WERI-Rb-1 (cell line): Measurements from ENCODE around the gene SORCS2.

Experiments
- DNase-seq: peaks from one replicate; pipeline ENCODE4 v3.0.0-alpha.2; 2020
- H3K27ac ChIP-seq: fragments of 250-450 bp; sonication (Bioruptor Pico); 2 replicates; pipeline ENCODE4 v1.5.1; 2020; ENCODE audit warnings: mild to moderate bottlenecking, moderate library complexity
- H3K27me3 ChIP-seq: fragments of 250-450 bp; sonication (Bioruptor Pico); 2 replicates; pipeline ENCODE4 v1.5.1; 2021; ENCODE audit warnings: mild to moderate bottlenecking, low read depth, moderate library complexity; ENCODE audit not compliant: insufficient read depth, severe bottlenecking
- H3K36me3 ChIP-seq: fragments of 250-450 bp; sonication (Bioruptor Pico); 2 replicates; pipeline ENCODE4 v1.5.1; 2020; ENCODE audit warnings: mild to moderate bottlenecking, moderate library complexity
- H3K4me3 ChIP-seq: 2 replicates; pipeline ENCODE4 v1.5.1; 2011; ENCODE audit warnings: low read depth, mild to moderate bottlenecking, control low read depth, low read length
- H3K9me3 ChIP-seq: fragments of 250-450 bp; sonication (Bioruptor Pico); 2 replicates; pipeline ENCODE4 v1.5.1; 2021; ENCODE audit warnings: mild to moderate bottlenecking, moderate library complexity; ENCODE audit not compliant: severe bottlenecking
- TF ChIP-seq, protein P1 (sequence below): IDR thresholded peaks from 2 replicates; pipeline ENCODE4 v1.5.1; 2011; ENCODE audit warnings: low read depth, mild to moderate bottlenecking, control low read depth, inconsistent platforms, low read length

SORCS2 gene

DNA sequence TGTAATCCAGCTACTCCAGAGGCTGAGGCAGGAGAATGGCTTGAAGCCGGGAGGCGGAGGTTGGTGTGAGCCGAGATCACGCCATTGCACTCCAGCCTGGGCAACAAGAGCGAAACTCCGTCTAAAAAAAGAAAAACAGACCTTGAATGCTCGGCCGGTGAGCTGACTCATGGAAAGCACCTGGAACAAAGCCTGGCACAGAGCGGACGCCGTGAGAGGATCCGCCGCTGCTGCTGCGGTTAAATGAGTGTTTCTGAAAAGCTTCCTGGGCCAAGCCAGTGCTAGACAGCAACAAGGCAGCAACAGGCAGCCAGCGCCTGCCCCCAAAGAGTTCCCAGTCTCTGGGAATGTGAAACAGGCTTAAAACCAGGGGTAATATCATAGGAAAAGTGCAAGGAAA lies 560.9 kb downstream of the SORCS2 start:
- no peak for DNase-seq
- H3K9me3 ChIP-seq, result no peaks in the 10 kb centered on the region
- TF ChIP-seq, protein P1, sequence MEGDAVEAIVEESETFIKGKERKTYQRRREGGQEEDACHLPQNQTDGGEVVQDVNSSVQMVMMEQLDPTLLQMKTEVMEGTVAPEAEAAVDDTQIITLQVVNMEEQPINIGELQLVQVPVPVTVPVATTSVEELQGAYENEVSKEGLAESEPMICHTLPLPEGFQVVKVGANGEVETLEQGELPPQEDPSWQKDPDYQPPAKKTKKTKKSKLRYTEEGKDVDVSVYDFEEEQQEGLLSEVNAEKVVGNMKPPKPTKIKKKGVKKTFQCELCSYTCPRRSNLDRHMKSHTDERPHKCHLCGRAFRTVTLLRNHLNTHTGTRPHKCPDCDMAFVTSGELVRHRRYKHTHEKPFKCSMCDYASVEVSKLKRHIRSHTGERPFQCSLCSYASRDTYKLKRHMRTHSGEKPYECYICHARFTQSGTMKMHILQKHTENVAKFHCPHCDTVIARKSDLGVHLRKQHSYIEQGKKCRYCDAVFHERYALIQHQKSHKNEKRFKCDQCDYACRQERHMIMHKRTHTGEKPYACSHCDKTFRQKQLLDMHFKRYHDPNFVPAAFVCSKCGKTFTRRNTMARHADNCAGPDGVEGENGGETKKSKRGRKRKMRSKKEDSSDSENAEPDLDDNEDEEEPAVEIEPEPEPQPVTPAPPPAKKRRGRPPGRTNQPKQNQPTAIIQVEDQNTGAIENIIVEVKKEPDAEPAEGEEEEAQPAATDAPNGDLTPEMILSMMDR, result no peak
- no peaks in the 10 kb centered on the region for H3K27me3 ChIP-seq
- H3K27ac ChIP-seq, result no peak overlapping the region
- no peak overlapping the region for H3K4me3 ChIP-seq
- no peaks in the 10 kb centered on the region for H3K36me3 ChIP-seq

DNA sequence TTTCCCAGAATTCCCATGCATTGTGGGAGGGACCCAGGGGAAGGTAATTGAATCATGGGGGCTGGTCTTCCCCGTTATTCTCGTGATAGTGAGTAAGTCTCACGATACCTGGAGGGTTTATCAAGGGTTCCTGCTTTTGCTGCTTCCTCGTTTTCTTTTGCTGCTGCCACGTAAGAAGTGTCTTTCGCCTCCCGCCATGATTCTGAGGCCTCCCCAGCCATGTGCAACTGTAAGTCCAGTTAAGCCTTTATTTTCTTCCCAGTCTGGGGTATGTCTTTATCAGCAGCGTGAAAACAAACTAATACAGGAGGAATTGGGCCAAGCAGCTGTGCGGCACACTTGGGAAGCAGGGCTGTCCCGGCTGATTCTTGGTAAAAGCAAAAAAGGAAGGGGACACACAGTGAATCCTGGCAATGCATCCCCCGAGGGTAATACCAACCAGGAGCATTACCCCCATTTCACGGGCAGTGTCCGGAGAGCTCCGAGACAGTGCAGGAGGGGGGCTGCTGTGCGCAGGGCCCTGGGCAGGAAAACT lies 561.7 kb downstream of the SORCS2 start:
- Histone ChIP-seq H3K27ac (no peak overlapping the region), H3K27me3 (no peaks in the 10 kb centered on the region), H3K4me3 (no peak overlapping the region), H3K9me3 (no peaks in the 10 kb centered on the region), H3K36me3 (no peaks in the 10 kb centered on the region)
- TF ChIP-seq, protein P1, result no peak
- DNase-seq, result no peak

DNA sequence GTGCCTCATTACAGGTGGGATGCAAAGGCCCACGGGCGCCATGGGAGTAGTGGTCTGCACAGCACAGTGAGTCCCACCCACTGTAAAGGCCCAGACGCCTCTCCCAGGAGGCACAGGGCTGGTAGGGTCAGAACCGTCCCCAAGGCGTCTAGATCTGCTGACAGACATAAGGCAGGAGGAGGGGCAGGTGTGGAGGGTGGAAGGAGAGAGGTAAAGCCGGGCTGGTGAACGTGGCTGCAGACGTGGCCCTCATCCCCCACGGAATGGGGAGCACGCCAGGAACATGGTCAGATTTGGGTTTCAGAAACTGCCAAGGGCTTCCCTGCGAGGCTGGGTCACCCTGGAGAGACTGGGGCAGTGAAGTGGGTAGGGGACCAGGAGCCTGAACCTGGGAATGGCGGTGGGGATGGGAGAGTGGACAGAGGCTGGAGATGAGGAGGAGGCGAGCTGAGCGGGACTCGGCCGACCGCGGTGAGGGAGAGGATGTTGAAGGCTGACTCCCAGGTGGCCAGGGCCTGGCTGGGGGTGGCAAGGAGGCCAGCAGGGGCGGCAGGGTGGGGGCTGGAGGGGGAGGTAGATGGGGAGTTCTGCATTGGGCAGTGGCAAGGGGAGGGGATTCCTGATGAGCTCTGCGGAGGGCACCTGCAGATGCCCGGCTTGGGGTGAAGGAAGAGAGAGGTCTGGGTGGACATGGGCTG lies 562.4 kb downstream of the SORCS2 start:
- Histone ChIP-seq H3K4me3 (no peak overlapping the region), H3K27ac (no peak overlapping the region)
- TF ChIP-seq, protein P1, result no peak

DNA sequence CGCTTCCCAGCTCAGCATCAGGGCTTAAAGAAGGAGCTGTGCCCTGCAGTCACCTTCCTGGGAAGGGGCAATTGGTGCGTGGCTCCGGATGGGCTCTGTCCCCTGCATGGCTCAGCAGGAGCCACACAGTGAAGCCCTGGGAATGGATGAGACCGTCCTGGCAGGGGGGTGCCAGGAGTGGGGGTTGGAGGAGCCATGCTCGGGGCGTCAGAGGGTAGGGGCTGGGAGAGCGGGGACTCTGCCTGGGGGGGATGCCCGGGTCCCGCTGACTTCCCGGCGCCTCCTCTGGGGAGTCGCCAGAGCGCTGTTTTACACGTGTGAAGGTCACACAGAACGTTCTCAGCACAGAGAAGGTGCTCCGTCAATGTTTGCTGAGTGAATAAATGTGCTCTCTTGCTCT lies 563.2 kb downstream of the SORCS2 start:
- TF ChIP-seq, protein P1, result no peak
- no peaks in the 10 kb centered on the region for H3K27me3 ChIP-seq
- no peaks in the 10 kb centered on the region for H3K36me3 ChIP-seq
- H3K9me3 ChIP-seq, result no peaks in the 10 kb centered on the region
- H3K4me3 ChIP-seq, result no peak overlapping the region
- DNase-seq, result no peak
- no peak overlapping the region for H3K27ac ChIP-seq

More for the DNA sequence above, 562.4 kb downstream of the SORCS2 start:
- H3K27me3 ChIP-seq, result no peaks in the 10 kb centered on the region
- H3K9me3 ChIP-seq, result no peaks in the 10 kb centered on the region
- no peaks in the 10 kb centered on the region for H3K36me3 ChIP-seq
- no peak for DNase-seq

- Histone ChIP-seq H3K27me3 (no peaks in the 10 kb centered on the region), H3K4me3 (no peak overlapping the region), H3K36me3 (no peaks in the 10 kb centered on the region; the same call in 1 of the 2 replicates), H3K27ac (no peak overlapping the region), H3K9me3 (no peaks in the 10 kb centered on the region)
- TF ChIP-seq, protein P1, result no peak
- no peak for DNase-seq
Measured at GRCh38 chr4:7756071-7756470, 563.7 kb downstream of the SORCS2 start.
